K562 (cell line): ENCODE data around the gene PTPRM. TPM values are rescaled to one million over a fixed set of nuclear protein-coding genes. Genes with fewer than 3 reads are reported as not detected.

ENCODE experiments used
- ATAC-seq: fragments of 200-7000 bp; cut with Tn5 transposase; 3 replicates; pipeline ENCODE4 v1.9.1; 2020; ENCODE audit warnings: moderate library complexity
- BruUV-seq: library from RNA; stranded (reverse); fragments of 400-500 nt; replicated peaks from 2 replicates; lab custom pipeline; 2021; lab: Mats Ljungman, UMichigan
- CTCF ChIA-PET: fragments of 300-600 bp; formaldehyde crosslinking; extraction: SDS; loops from one replicate; lab custom pipeline; 2021; ENCODE audit warnings: low intra/inter-chr PET ratio; lab: Yijun Ruan, JAX
- POLR2A ChIA-PET: fragments of 300-600, 350-650 bp; sonication (Branson Sonifier 250); formaldehyde crosslinking; extraction: SDS; loops from one replicate; lab custom pipeline; 2021; ENCODE audit warnings: antibody characterized with exemption, inconsistent platforms; lab: Yijun Ruan, JAX
- DNase-seq, 4 experiments: peaks; one replicate each; pipeline versions ENCODE4 v3.0.0 to v3.0.0-alpha.2; 2011 to 2018; ENCODE audit warnings: low spot score in 3 of 4, mixed read lengths in 3 of 4; ENCODE audit errors: extremely low read depth in 1 of 4
- FAIRE-seq: peaks from 2 replicates; lab custom pipeline; 2011; peaks lifted over from hg19 to GRCh38; lab: Jason Lieb, UNC
- H2AFZ ChIP-seq: 2 replicates; pipeline ENCODE4 v1.6.0; 2011; ENCODE audit warnings: low read depth, low read length, control low read depth, inconsistent platforms
- H3K27ac ChIP-seq: fragments of 200-600 bp; 3 replicates; pipeline ENCODE4 v1.8.0; 2011; ENCODE audit warnings: low read depth, mild to moderate bottlenecking, control low read depth, inconsistent platforms, low read length, moderate library complexity, mixed read lengths; ENCODE audit errors: extremely low read depth
- H3K27me3 ChIP-seq, 2 experiments: fragments of 300-600 bp in 1 of 2; 2 replicates in 1 of 2; 3 replicates in 1 of 2; pipeline versions ENCODE4 v1.6.0 to v1.8.0; 2011; ENCODE audit warnings: inconsistent platforms in 2 of 2, low read length in 2 of 2, mild to moderate bottlenecking in 1 of 2, mixed read lengths in 1 of 2, moderate library complexity in 1 of 2; ENCODE audit not compliant: control insufficient read depth in 2 of 2, insufficient read depth in 2 of 2
- H3K36me3 ChIP-seq: fragments of 300-600 bp; 3 replicates; pipeline ENCODE4 v1.8.0; 2011; ENCODE audit warnings: mild to moderate bottlenecking, low read length, inconsistent platforms; ENCODE audit not compliant: control insufficient read depth, insufficient read depth
- H3K4me1 ChIP-seq, 2 experiments: fragments of 200-600 bp in 1 of 2; replicated peaks in 1 of 2; 2 replicates in 1 of 2; 3 replicates in 1 of 2; pipeline versions ENCODE4 v1.5.1 to v1.8.0; 2011; ENCODE audit warnings: inconsistent platforms in 2 of 2, low read length in 2 of 2, mild to moderate bottlenecking in 1 of 2, mixed read lengths in 1 of 2, moderate library complexity in 1 of 2; ENCODE audit not compliant: control insufficient read depth in 2 of 2, insufficient read depth in 2 of 2
- H3K4me2 ChIP-seq: 2 replicates; pipeline ENCODE4 v1.6.1; 2011; ENCODE audit warnings: low read length, control low read depth, inconsistent platforms, mixed read lengths; ENCODE audit not compliant: insufficient read depth
- H3K4me3 ChIP-seq: fragments of 200-600 bp; sonication (generic), shearing (Covaris generic); 2 replicates; pipeline ENCODE4 v1.5.1; 2016; ENCODE audit warnings: control low read depth, inconsistent platforms
- H3K79me2 ChIP-seq: fragments of 200-600 bp; 3 replicates; pipeline ENCODE4 v1.8.0; 2011; ENCODE audit warnings: low read length, inconsistent platforms; ENCODE audit not compliant: control insufficient read depth, insufficient read depth
- H3K9ac ChIP-seq, 2 experiments: 2 replicates each; pipeline versions ENCODE4 v1.6.0 to v1.6.1; 2011; ENCODE audit warnings: low read depth in 2 of 2, low read length in 2 of 2, control low read depth in 1 of 2, inconsistent platforms in 1 of 2, mild to moderate bottlenecking in 1 of 2, mixed read lengths in 1 of 2; ENCODE audit not compliant: insufficient read depth in 1 of 2
- H3K9me1 ChIP-seq: one replicate; pipeline ENCODE4 v1.6.0; 2011; ENCODE audit warnings: inconsistent platforms, mild to moderate bottlenecking, low read length, moderate library complexity; ENCODE audit not compliant: control insufficient read depth, insufficient read depth
- H3K9me3 ChIP-seq: replicated peaks from 2 replicates; pipeline ENCODE4 v1.5.1; 2011; ENCODE audit warnings: low read depth, low read length, inconsistent platforms; ENCODE audit not compliant: control insufficient read depth, insufficient read depth
- H4K20me1 ChIP-seq: replicated peaks from 2 replicates; pipeline ENCODE4 v1.6.1; 2011; ENCODE audit warnings: low read length, inconsistent platforms, mixed read lengths; ENCODE audit not compliant: control insufficient read depth, insufficient read depth
- CTBP1 ChIP-seq: fragments of 450-650 bp; IDR thresholded peaks from 2 replicates; pipeline ENCODE4 v1.6.1; 2016; ENCODE audit warnings: borderline replicate concordance
- FIP1L1 ChIP-seq: fragments of 200-400 bp; formaldehyde crosslinking; IDR thresholded peaks from 2 replicates; pipeline ENCODE4 v1.6.1; 2018; ENCODE audit warnings: mild to moderate bottlenecking, low read depth, low read length; ENCODE audit not compliant: poor library complexity, severe bottlenecking
- FOXK1 ChIP-seq: sonication (generic); formaldehyde crosslinking; IDR thresholded peaks from 2 replicates; pipeline ENCODE4 v1.8.0; 2022; ENCODE audit warnings: missing genetic modification reagents, mild to moderate bottlenecking, borderline replicate concordance
- MLLT1 ChIP-seq, 2 experiments: fragments of 450-650 bp; IDR thresholded peaks; 2 replicates each; pipeline ENCODE4 v1.6.1; 2016
- PHF21A ChIP-seq: fragments of 450-650 bp; IDR thresholded peaks from 2 replicates; pipeline ENCODE4 v1.6.1; 2017; ENCODE audit warnings: low read depth, borderline replicate concordance
- RAD21 ChIP-seq, 2 experiments: fragments of 250-450 bp in 1 of 2; fragments of 450-650 bp in 1 of 2; sonication (Bioruptor Pico) in 1 of 2; formaldehyde crosslinking in 1 of 2; IDR thresholded peaks in 1 of 2; conservative IDR thresholded peaks in 1 of 2; 2 replicates each; pipeline versions ENCODE4 v1.4.0 to v1.8.0; 2020 to 2022; ENCODE audit warnings: mild to moderate bottlenecking in 2 of 2, moderate library complexity in 1 of 2
- RB1 ChIP-seq: fragments of 450-650 bp; IDR thresholded peaks from 2 replicates; pipeline ENCODE4 v1.6.1; 2017; ENCODE audit warnings: low read depth, mild to moderate bottlenecking
- RCOR1 ChIP-seq, 2 experiments: IDR thresholded peaks; 2 replicates each; pipeline ENCODE4 v1.6.1; 2012; ENCODE audit warnings: low read depth in 2 of 2, low read length in 2 of 2, borderline replicate concordance in 1 of 2, improper control_type of control experiment in 1 of 2
- SMC3 ChIP-seq: conservative IDR thresholded peaks from 2 replicates; pipeline ENCODE4 v1.6.1; 2011; ENCODE audit warnings: low read depth, low read length, improper control_type of control experiment; ENCODE audit not compliant: insufficient read depth
- SP1 ChIP-seq: sonication (generic); formaldehyde crosslinking; IDR thresholded peaks from 2 replicates; pipeline ENCODE4 v1.8.1; 2022; ENCODE audit warnings: mild to moderate bottlenecking, missing genetic modification reagents
- SREBF1 ChIP-seq: fragments of 150-350 bp; IDR thresholded peaks from 2 replicates; pipeline ENCODE4 v1.6.1; 2014; ENCODE audit warnings: antibody characterized with exemption, low read depth, low read length, borderline replicate concordance
- TOE1 ChIP-seq, 2 experiments: fragments of 450-650 bp in 1 of 2; sonication (generic) in 1 of 2; formaldehyde crosslinking in 1 of 2; IDR thresholded peaks; 2 replicates each; pipeline versions ENCODE4 v1.7.1 to v1.8.0; 2016 to 2022; ENCODE audit warnings: borderline replicate concordance in 2 of 2, mild to moderate bottlenecking in 2 of 2, antibody characterized with exemption in 1 of 2, inconsistent platforms in 1 of 2, low read depth in 1 of 2, missing genetic modification reagents in 1 of 2, moderate library complexity in 1 of 2
- XRCC5 ChIP-seq: fragments of 200-400 bp; formaldehyde crosslinking; IDR thresholded peaks from 2 replicates; pipeline ENCODE4 v1.6.1; 2017; ENCODE audit warnings: low read depth, mild to moderate bottlenecking, low read length
- WGBS: fragments of 100-300 bp; shearing (Covaris generic); methylation state at CpG from one replicate; pipeline ENCODE4 v1.1.6; 2016; ENCODE audit warnings: low coverage, mixed read lengths; ENCODE audit not compliant: insufficient coverage; ENCODE audit errors: missing lambda C conversion rate; 5-methylcytosine and 5-hydroxymethylcytosine counted together
- in situ Hi-C: fragments of 300-500 bp; cut with MboI; formaldehyde crosslinking; loops from 4 replicates; pipeline ENCODE4 v1.15.0; 2018; ENCODE audit warnings: inconsistent platforms, mixed read lengths
- intact Hi-C: fragments of 100-400 bp; cut with micrococcal nuclease; formaldehyde crosslinking; loops from 2 replicates; pipeline ENCODE4 v1.14.2; 2022
- polyA plus RNA-seq, 8 experiments: library from polyadenylated mRNA; depleted of rRNA in 4 of 8; stranded (reverse) in 5 of 8; unstranded in 3 of 8; fragments of >200 nt; fragmentation: Nextera tagmentation in 2 of 8; fragmentation: Illumina TruSeq in 1 of 8; extraction: Ambion mirVana in 2 of 8; extraction: Trizol in 1 of 8; gene quantifications; 2 replicates each; pipeline versions ENCODE4 v1.2.1 to v1.2.3, GENCODE V29; 2011 to 2014; ENCODE audit warnings: inconsistent platforms in 1 of 8, missing spikeins in 1 of 8
- total RNA-seq, 7 experiments: library from RNA; depleted of rRNA in 6 of 7; stranded (reverse); fragments of >200 nt in 6 of 7; fragmentation: Illumina TruSeq in 2 of 7; extraction: Trizol in 2 of 7; gene quantifications; 2 replicates each; pipeline versions ENCODE4 v1.2.1 to v1.2.3, GENCODE V29; 2011 to 2021; ENCODE audit warnings: low replicate concordance in 1 of 7
- TF ChIP-seq, protein P1 (sequence below): sonication (generic); formaldehyde crosslinking; IDR thresholded peaks from 2 replicates; pipeline ENCODE4 v1.8.1; 2022; ENCODE audit warnings: missing genetic modification reagents
- TF ChIP-seq, protein P2 (sequence below), 3 experiments: IDR thresholded peaks in 2 of 3; conservative IDR thresholded peaks in 1 of 3; 2 replicates each; pipeline ENCODE4 v1.5.1; 2011 to 2012; ENCODE audit warnings: low read length in 3 of 3, mild to moderate bottlenecking in 3 of 3, control low read depth in 2 of 3, improper control_type of control experiment in 1 of 3, inconsistent platforms in 1 of 3, low read depth in 1 of 3, mixed read lengths in 1 of 3, moderate library complexity in 1 of 3; ENCODE audit not compliant: insufficient read depth in 2 of 3
- TF ChIP-seq, protein P3 (sequence below): sonication (generic); IDR thresholded peaks from 2 replicates; pipeline ENCODE4 v1.6.1; 2016

The PTPRM gene
- total and polyA plus RNA-seq, 9 of the 15 experiments (the other 6 are each of a cell fraction or from before 2014, with no cell fraction given) = 0.03 to 0.16 (median 0.08) TPM; not detected in 3

GRCh38 chr18:8450013-8450412, 882.9 kb downstream of the PTPRM start:
- TF ChIP-seq CTBP1 = no peak
- TF ChIP-seq SREBF1 = no peak
- TF ChIP-seq RAD21 (CRISPR knock-in tag; conservative IDR thresholded peaks at IDR 0.05 in 1 of 2, IDR thresholded peaks at IDR 0.05 in 1 of 2) = peak in 1 of 2 experiments; percentile 42; a peak in 2 of 4 replicates
- no peak for TF ChIP-seq SP1 (CRISPR knock-in tag)
- 0 out of 2 replicates have a peak, but pooled peaks have one; percentile 16 for TF ChIP-seq RB1
- peak; percentile 72; the same call in 1 of the 2 replicates for TF ChIP-seq PHF21A
- TF ChIP-seq XRCC5 = 0 out of 2 replicates have a peak, but pooled peaks have one; percentile 34
- TF ChIP-seq MLLT1 (IDR thresholded peaks at IDR 0.05) = no peak
- peak in 1 of 2 experiments; percentile 54; a peak in 1 of 4 replicates for TF ChIP-seq RCOR1 (IDR thresholded peaks at IDR 0.05; ENCODE audit: borderline replicate concordance in 1 of 2, low read depth in 2 of 2, low read length in 2 of 2)
- TF ChIP-seq, protein P1, sequence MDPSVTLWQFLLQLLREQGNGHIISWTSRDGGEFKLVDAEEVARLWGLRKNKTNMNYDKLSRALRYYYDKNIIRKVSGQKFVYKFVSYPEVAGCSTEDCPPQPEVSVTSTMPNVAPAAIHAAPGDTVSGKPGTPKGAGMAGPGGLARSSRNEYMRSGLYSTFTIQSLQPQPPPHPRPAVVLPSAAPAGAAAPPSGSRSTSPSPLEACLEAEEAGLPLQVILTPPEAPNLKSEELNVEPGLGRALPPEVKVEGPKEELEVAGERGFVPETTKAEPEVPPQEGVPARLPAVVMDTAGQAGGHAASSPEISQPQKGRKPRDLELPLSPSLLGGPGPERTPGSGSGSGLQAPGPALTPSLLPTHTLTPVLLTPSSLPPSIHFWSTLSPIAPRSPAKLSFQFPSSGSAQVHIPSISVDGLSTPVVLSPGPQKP = no peak
- TF ChIP-seq, protein P2, sequence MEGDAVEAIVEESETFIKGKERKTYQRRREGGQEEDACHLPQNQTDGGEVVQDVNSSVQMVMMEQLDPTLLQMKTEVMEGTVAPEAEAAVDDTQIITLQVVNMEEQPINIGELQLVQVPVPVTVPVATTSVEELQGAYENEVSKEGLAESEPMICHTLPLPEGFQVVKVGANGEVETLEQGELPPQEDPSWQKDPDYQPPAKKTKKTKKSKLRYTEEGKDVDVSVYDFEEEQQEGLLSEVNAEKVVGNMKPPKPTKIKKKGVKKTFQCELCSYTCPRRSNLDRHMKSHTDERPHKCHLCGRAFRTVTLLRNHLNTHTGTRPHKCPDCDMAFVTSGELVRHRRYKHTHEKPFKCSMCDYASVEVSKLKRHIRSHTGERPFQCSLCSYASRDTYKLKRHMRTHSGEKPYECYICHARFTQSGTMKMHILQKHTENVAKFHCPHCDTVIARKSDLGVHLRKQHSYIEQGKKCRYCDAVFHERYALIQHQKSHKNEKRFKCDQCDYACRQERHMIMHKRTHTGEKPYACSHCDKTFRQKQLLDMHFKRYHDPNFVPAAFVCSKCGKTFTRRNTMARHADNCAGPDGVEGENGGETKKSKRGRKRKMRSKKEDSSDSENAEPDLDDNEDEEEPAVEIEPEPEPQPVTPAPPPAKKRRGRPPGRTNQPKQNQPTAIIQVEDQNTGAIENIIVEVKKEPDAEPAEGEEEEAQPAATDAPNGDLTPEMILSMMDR (IDR thresholded peaks at IDR 0.05 in 2 of 3, conservative IDR thresholded peaks at IDR 0.05 in 1 of 3; ENCODE audit: insufficient read depth in 2 of 3, low read depth in 1 of 3, low read length in 3 of 3) = peak; percentile 55 to 85 (median 62)
- TF ChIP-seq TOE1 (IDR thresholded peaks at IDR 0.05; ENCODE audit: borderline replicate concordance) = no peak
- TF ChIP-seq TOE1 (CRISPR knock-in tag; IDR thresholded peaks at IDR 0.05; ENCODE audit: borderline replicate concordance, low read depth) = no peak
- TF ChIP-seq, protein P3, sequence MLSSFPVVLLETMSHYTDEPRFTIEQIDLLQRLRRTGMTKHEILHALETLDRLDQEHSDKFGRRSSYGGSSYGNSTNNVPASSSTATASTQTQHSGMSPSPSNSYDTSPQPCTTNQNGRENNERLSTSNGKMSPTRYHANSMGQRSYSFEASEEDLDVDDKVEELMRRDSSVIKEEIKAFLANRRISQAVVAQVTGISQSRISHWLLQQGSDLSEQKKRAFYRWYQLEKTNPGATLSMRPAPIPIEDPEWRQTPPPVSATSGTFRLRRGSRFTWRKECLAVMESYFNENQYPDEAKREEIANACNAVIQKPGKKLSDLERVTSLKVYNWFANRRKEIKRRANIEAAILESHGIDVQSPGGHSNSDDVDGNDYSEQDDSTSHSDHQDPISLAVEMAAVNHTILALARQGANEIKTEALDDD = no peak
- TF ChIP-seq FIP1L1 = no peak
- 0 out of 2 replicates have a peak, but pooled peaks have one; percentile 11 for TF ChIP-seq SMC3
- no peak for TF ChIP-seq FOXK1 (CRISPR knock-in tag)
- POLR2A ChIA-PET = no interaction called here
- in situ Hi-C loops = no loop called here

More at GRCh38 chr18:8450013-8450412, 882.9 kb downstream of the PTPRM start:
- BruUV-seq = no TSS peak
- ATAC-seq (peak; percentile 95), FAIRE-seq (peak; percentile 84), DNase-seq (peak; percentile 48 to 59 (median 54))
- no peaks in the 10 kb centered on the region; a peak in 2 of 5 replicates for H3K4me1 ChIP-seq
- no peak overlapping the region for H3K9ac ChIP-seq
- H3K27ac ChIP-seq = no peak overlapping the region
- no peaks in the 10 kb centered on the region for H4K20me1 ChIP-seq
- WGBS = 3% methylated on average over 5 of the region's 5 CpGs
- H3K4me2 ChIP-seq = no peak overlapping the region
- CTCF ChIA-PET = no interaction called here
- H2AFZ ChIP-seq = no peak overlapping the region
- no peaks in the 10 kb centered on the region for H3K79me2 ChIP-seq
- intact Hi-C loops = no loop called here
- H3K27me3 ChIP-seq = peaks cover 0 to 5% of the 10 kb centered on the region in 2 experiments; a peak in 2 of 5 replicates
- no peaks in the 10 kb centered on the region for H3K9me3 ChIP-seq
- H3K9me1 ChIP-seq = no peaks in the 10 kb centered on the region
- no peaks in the 10 kb centered on the region for H3K36me3 ChIP-seq
- H3K4me3 ChIP-seq = no peak overlapping the region
